Measurements from ENCODE around the gene TRAF3.

TRAF3 gene

GRCh38 chr14:102911991-102912761 lies 134.9 kb downstream of the TRAF3 start:
- Histone ChIP-seq H3K4me1 (ENCODE audit: insufficient read depth, low read length) (no peaks in the 10 kb centered on the region), H4K20me1 (ENCODE audit: insufficient read depth, low read length) (peaks cover 16% of the 10 kb centered on the region), H3K36me3 (ENCODE audit: insufficient read depth, low read length) (peaks cover 17% of the 10 kb centered on the region), H3K9ac (ENCODE audit: low read depth, low read length) (no peak overlapping the region), H3K27me3 (ENCODE audit: insufficient read depth, low read length, poor library complexity) (no peaks in the 10 kb centered on the region), H3K9me3 (ENCODE audit: insufficient read depth, low read length, severe bottlenecking) (no peaks in the 10 kb centered on the region), H3K27ac (ENCODE audit: low read length) (no peak overlapping the region), H2AFZ (ENCODE audit: low read depth, low read length) (no peak overlapping the region), H3K79me2 (ENCODE audit: insufficient read depth, low read length) (no peaks in the 10 kb centered on the region), H3K4me3 (ENCODE audit: low read depth in 1 of 2, low read length in 2 of 2) (no peak overlapping the region), H3K4me2 (ENCODE audit: insufficient read depth, low read length) (no peak overlapping the region)
- no peak for TF ChIP-seq EZH2 (IDR thresholded peaks at IDR 0.05; ENCODE audit: borderline replicate concordance, low read depth, low read length, severe bottlenecking)
- TF ChIP-seq, protein P1, sequence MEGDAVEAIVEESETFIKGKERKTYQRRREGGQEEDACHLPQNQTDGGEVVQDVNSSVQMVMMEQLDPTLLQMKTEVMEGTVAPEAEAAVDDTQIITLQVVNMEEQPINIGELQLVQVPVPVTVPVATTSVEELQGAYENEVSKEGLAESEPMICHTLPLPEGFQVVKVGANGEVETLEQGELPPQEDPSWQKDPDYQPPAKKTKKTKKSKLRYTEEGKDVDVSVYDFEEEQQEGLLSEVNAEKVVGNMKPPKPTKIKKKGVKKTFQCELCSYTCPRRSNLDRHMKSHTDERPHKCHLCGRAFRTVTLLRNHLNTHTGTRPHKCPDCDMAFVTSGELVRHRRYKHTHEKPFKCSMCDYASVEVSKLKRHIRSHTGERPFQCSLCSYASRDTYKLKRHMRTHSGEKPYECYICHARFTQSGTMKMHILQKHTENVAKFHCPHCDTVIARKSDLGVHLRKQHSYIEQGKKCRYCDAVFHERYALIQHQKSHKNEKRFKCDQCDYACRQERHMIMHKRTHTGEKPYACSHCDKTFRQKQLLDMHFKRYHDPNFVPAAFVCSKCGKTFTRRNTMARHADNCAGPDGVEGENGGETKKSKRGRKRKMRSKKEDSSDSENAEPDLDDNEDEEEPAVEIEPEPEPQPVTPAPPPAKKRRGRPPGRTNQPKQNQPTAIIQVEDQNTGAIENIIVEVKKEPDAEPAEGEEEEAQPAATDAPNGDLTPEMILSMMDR (IDR thresholded peaks at IDR 0.05; ENCODE audit: borderline replicate concordance, extremely low read depth, low read length, poor library complexity, severe bottlenecking): no peak
- no peak for DNase-seq
- no peak for ATAC-seq (ENCODE audit: insufficient read depth, low read depth)

GRCh38 chr14:102913341-102914211 lies 136.3 kb downstream of the TRAF3 start:
- Histone ChIP-seq H3K27me3 (ENCODE audit: insufficient read depth, low read length, poor library complexity) (no peaks in the 10 kb centered on the region), H3K4me3 (ENCODE audit: low read depth in 1 of 2, low read length in 2 of 2) (no peak overlapping the region), H3K9ac (ENCODE audit: low read depth, low read length) (no peak overlapping the region), H4K20me1 (ENCODE audit: insufficient read depth, low read length) (peaks cover 13% of the 10 kb centered on the region), H3K36me3 (ENCODE audit: insufficient read depth, low read length) (peaks cover 10% of the 10 kb centered on the region), H2AFZ (ENCODE audit: low read depth, low read length) (no peak overlapping the region), H3K4me2 (ENCODE audit: insufficient read depth, low read length) (no peak overlapping the region), H3K9me3 (ENCODE audit: insufficient read depth, low read length, severe bottlenecking) (no peaks in the 10 kb centered on the region), H3K4me1 (ENCODE audit: insufficient read depth, low read length) (no peaks in the 10 kb centered on the region), H3K79me2 (ENCODE audit: insufficient read depth, low read length) (no peaks in the 10 kb centered on the region), H3K27ac (ENCODE audit: low read length) (no peak overlapping the region)
- DNase-seq (no peak), ATAC-seq (ENCODE audit: insufficient read depth, low read depth) (no peak)
- TF ChIP-seq, protein P1 (IDR thresholded peaks at IDR 0.05; ENCODE audit: borderline replicate concordance, extremely low read depth, low read length, poor library complexity, severe bottlenecking): no peak
- TF ChIP-seq EZH2 (IDR thresholded peaks at IDR 0.05; ENCODE audit: borderline replicate concordance, low read depth, low read length, severe bottlenecking): no peak

GRCh38 chr14:102914474-102915291 lies 137.4 kb downstream of the TRAF3 start:
- H3K9ac ChIP-seq (ENCODE audit: low read depth, low read length): no peak overlapping the region
- H3K4me2 ChIP-seq (ENCODE audit: insufficient read depth, low read length): no peak overlapping the region
- ATAC-seq (ENCODE audit: insufficient read depth, low read depth) (no peak), DNase-seq (no peak)
- H3K9me3 ChIP-seq (ENCODE audit: insufficient read depth, low read length, severe bottlenecking): no peaks in the 10 kb centered on the region
- H3K79me2 ChIP-seq (ENCODE audit: insufficient read depth, low read length): no peaks in the 10 kb centered on the region
- H4K20me1 ChIP-seq (ENCODE audit: insufficient read depth, low read length): peaks cover 2% of the 10 kb centered on the region; the same call in 1 of the 2 replicates
- H3K4me1 ChIP-seq (ENCODE audit: insufficient read depth, low read length): no peaks in the 10 kb centered on the region
- no peaks in the 10 kb centered on the region for H3K27me3 ChIP-seq (ENCODE audit: insufficient read depth, low read length, poor library complexity)
- H3K4me3 ChIP-seq (ENCODE audit: low read depth in 1 of 2, low read length in 2 of 2): no peak overlapping the region
- H2AFZ ChIP-seq (ENCODE audit: low read depth, low read length): no peak overlapping the region
- TF ChIP-seq, protein P1 (IDR thresholded peaks at IDR 0.05; ENCODE audit: borderline replicate concordance, extremely low read depth, low read length, poor library complexity, severe bottlenecking): no peak
- no peak for TF ChIP-seq EZH2 (IDR thresholded peaks at IDR 0.05; ENCODE audit: borderline replicate concordance, low read depth, low read length, severe bottlenecking)
- peaks cover 8% of the 10 kb centered on the region for H3K36me3 ChIP-seq (ENCODE audit: insufficient read depth, low read length)
- H3K27ac ChIP-seq (ENCODE audit: low read length): no peak overlapping the region

Data from DND-41 (cell line).